ENCODE measurements around the gene PLEKHA3.

GRCh38 chr2:178506949-178507348, 26.7 kb downstream of the PLEKHA3 start:
- TF ChIP-seq CTCF (IDR thresholded peaks at IDR 0.05; ENCODE audit: poor library complexity) = no peak
- no peak for TF ChIP-seq EZH2 (IDR thresholded peaks at IDR 0.05; ENCODE audit: borderline replicate concordance)
